AG09309 (cell line): ENCODE data around the gene CELSR3.
A peak's percentile ranks its signal among the peaks of the same experiment; 100 is the strongest.

Experiments
- DNase-seq: peaks from one replicate; pipeline ENCODE4 v3.0.0-alpha.2; 2010; ENCODE audit warnings: low read depth
- H3K4me3 ChIP-seq: 2 replicates; pipeline ENCODE4 v1.5.1; 2011; ENCODE audit warnings: mild to moderate bottlenecking, low read depth, low read length, moderate library complexity; ENCODE audit not compliant: control insufficient read depth
- TF ChIP-seq, protein P1 (sequence below): IDR thresholded peaks from 2 replicates; pipeline ENCODE4 v1.5.1; 2011; ENCODE audit warnings: mild to moderate bottlenecking, low read depth, low read length, inconsistent platforms; ENCODE audit not compliant: insufficient read depth, control insufficient read depth; ENCODE audit errors: missing control alignments

The CELSR3 gene

DNA sequence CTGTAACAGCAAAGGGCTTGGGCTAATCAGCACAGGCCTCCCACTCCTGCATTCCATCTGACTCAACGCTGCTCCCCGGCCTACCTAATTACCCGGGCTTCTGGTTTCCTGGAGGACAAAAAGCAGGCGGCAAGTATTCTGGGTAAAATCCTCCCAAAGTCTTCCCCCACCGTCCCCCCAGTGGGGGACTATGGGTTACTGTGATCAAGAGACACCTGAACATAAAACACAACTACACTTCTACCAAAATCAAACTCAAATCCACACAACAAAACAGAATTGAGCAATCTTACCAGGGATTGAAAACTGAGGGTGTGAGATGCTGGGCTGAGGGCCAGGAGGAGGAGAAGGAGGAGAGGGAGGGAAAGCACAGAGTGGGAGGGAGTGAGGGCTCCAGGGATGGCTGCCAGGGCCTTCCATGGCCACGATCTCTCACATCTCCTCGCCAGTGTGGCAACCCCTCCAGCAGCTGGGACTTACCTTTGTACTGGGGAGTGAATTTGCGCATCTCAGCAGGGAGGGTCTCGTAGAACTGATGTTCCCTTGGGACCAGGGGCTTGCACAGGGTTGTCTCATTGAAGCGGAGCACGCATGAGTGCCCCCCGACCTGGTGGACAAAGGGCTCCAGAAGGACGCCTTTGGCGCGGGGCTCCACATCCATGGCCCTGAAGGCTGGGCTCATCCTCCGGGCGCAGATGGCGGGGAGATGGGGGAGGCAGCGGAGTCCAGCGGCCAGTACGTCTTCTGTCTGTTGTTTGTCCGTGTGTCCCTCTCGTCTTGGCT lies 32.1 kb upstream of the CELSR3 start:
- TF ChIP-seq, protein P1, sequence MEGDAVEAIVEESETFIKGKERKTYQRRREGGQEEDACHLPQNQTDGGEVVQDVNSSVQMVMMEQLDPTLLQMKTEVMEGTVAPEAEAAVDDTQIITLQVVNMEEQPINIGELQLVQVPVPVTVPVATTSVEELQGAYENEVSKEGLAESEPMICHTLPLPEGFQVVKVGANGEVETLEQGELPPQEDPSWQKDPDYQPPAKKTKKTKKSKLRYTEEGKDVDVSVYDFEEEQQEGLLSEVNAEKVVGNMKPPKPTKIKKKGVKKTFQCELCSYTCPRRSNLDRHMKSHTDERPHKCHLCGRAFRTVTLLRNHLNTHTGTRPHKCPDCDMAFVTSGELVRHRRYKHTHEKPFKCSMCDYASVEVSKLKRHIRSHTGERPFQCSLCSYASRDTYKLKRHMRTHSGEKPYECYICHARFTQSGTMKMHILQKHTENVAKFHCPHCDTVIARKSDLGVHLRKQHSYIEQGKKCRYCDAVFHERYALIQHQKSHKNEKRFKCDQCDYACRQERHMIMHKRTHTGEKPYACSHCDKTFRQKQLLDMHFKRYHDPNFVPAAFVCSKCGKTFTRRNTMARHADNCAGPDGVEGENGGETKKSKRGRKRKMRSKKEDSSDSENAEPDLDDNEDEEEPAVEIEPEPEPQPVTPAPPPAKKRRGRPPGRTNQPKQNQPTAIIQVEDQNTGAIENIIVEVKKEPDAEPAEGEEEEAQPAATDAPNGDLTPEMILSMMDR = no peak
- H3K4me3 ChIP-seq = peak overlapping the region; percentile 25
- peak; percentile 51 for DNase-seq

DNA sequence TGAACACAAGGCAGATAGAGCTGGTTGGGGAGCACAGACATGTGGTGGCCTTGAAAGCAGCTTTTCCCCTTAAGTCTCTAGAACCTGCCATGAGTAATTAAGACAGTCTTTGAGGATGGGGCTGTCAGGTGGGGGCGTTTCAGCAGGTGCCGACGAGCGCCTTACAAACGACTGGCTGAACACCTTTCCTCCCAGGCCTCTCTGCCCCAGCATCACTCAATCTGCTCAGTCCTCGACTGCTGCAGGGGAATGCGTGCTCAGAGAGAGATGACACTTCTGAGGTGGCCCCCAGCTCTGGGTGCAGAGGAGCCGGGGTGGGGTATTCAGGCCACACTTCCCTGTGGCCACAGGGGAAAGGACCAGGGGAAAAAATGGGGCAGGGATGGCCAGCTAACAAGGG lies 31.1 kb upstream of the CELSR3 start:
- TF ChIP-seq, protein P1 = no peak
- DNase-seq = no peak
- peak overlapping the region; percentile 18 for H3K4me3 ChIP-seq

DNA sequence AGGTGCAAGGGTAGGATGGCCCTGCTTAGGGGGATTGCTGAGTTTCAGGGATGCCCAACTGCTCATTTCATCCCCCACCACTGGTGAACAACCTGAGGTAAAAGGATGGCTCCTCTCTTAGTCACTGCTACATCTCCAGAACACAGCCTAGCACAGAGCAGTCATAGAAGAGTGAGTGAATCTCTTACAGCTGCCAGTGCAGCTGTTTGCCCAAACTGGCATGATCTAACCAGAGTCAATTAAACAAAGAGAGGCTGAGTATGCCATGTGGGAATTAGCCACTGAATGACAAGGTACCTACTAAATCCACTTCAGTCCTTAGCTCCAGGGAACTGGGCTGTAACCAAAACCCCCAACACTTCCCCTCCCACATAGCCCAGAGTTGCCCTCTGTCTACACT lies 29.9 kb upstream of the CELSR3 start:
- TF ChIP-seq, protein P1 = no peak
- no peak for DNase-seq
- H3K4me3 ChIP-seq = no peak overlapping the region

DNA sequence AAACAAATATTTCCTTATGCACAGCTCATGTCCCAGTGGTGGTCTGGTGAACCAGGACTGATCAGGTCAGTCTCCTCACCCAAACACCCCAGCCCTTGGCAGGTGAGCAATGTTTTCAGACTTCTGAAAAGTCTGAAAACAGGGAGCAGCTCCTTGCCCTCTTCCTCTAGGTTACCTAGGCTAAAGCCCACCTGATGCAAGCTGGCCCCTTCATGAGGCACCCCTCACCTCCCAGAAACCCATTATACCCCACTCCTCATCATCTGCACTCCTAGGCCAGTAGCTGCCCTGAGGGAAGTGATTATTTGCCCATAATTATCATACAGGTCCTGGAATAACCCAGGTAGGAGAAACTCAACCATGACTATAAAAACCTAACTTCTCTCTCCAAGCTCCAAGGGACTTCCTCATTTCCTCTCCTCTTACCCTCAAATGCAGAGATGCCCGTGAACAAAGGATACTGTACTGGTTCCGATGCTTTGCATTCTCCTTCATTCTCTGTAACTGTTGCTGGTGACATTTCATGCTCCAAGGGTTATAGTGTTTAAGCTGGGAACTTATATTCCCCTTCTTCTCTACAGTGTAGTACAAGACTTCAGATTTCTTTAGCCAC lies 28.3 kb upstream of the CELSR3 start:
- TF ChIP-seq, protein P1 = no peak
- H3K4me3 ChIP-seq = no peak overlapping the region
- DNase-seq = no peak

DNA sequence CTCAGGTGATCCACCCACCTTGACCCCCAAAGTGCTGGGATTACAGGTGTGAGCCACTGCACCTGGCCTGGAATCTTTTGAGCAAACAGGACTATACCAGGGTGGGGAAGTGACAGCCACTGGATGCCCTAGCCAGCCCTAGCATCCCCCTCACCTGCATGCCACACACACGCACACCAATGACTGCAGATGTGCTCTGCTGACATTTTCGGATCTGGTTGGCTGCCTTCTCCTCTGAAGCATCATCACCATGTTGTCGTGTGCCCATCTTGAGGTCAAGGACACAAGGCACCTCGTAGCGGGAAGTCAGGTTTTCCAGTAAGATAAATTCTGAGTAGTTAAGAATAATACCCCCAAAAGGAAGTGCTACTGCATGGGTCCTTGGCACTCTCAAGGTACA lies 26.7 kb upstream of the CELSR3 start:
- H3K4me3 ChIP-seq = no peak overlapping the region
- DNase-seq = no peak
- TF ChIP-seq, protein P1 = no peak

DNA sequence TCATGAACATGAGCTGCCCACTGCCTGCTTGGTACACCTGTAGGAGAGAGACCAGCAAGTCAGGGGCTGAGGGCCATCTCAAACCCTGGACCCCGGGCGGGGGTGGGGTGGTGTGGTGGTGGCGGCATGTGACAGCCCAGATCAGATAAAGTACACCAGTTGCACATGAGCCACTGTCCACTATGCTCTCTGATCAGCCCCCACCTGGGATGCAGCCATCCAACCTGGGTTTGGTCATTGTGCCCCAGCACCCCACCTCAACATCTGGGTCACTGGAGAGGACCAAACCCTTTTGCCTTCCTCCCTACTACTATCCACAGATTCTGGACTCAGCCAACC lies 26.0 kb upstream of the CELSR3 start:
- TF ChIP-seq, protein P1 = no peak
- DNase-seq = no peak
- H3K4me3 ChIP-seq = no peak overlapping the region
